Mucosa of rectum (tissue), 2 donors: ENCODE measurements around the gene IYD.

Source experiments
- H3K27ac ChIP-seq, 2 donors: one replicate each; pipeline ENCODE4 v1.7.0; 2013; ENCODE audit warnings: inconsistent platforms in 2 of 2, low read depth in 2 of 2, low read length in 2 of 2
- H3K27me3 ChIP-seq, 2 donors: one replicate each; pipeline ENCODE4 v1.7.0; 2013; ENCODE audit warnings: low read length in 2 of 2; ENCODE audit not compliant: control insufficient read depth in 2 of 2, insufficient read depth in 2 of 2
- H3K36me3 ChIP-seq, 2 donors: one replicate each; pipeline ENCODE4 v1.7.0; 2013; ENCODE audit warnings: low read length in 2 of 2; ENCODE audit not compliant: control insufficient read depth in 2 of 2, insufficient read depth in 2 of 2
- H3K4me1 ChIP-seq, 2 donors: one replicate each; pipeline ENCODE4 v1.7.0; 2013; ENCODE audit warnings: low read length in 2 of 2, mild to moderate bottlenecking in 1 of 2; ENCODE audit not compliant: control insufficient read depth in 2 of 2, insufficient read depth in 2 of 2
- H3K4me3 ChIP-seq, 2 donors: one replicate each; pipeline ENCODE4 v1.7.0; 2013; ENCODE audit warnings: low read length in 2 of 2
- H3K9ac ChIP-seq, 2 donors: one replicate each; pipeline ENCODE4 v1.7.0; 2013; ENCODE audit warnings: low read length in 2 of 2, low read depth in 1 of 2, mild to moderate bottlenecking in 1 of 2
- H3K9me3 ChIP-seq, 2 donors: one replicate each; pipeline ENCODE4 v1.7.0; 2013; ENCODE audit warnings: low read length in 2 of 2; ENCODE audit not compliant: control insufficient read depth in 2 of 2
- donor health status: healthy.
- donor health status: Normal muscosa, but diverticular disease.

The IYD gene

GRCh38 chr6:150349546-150349945, 19.3 kb upstream of the IYD start:
- no peak overlapping the region for H3K27ac ChIP-seq
- no peaks in the 10 kb centered on the region for H3K9me3 ChIP-seq

DNA sequence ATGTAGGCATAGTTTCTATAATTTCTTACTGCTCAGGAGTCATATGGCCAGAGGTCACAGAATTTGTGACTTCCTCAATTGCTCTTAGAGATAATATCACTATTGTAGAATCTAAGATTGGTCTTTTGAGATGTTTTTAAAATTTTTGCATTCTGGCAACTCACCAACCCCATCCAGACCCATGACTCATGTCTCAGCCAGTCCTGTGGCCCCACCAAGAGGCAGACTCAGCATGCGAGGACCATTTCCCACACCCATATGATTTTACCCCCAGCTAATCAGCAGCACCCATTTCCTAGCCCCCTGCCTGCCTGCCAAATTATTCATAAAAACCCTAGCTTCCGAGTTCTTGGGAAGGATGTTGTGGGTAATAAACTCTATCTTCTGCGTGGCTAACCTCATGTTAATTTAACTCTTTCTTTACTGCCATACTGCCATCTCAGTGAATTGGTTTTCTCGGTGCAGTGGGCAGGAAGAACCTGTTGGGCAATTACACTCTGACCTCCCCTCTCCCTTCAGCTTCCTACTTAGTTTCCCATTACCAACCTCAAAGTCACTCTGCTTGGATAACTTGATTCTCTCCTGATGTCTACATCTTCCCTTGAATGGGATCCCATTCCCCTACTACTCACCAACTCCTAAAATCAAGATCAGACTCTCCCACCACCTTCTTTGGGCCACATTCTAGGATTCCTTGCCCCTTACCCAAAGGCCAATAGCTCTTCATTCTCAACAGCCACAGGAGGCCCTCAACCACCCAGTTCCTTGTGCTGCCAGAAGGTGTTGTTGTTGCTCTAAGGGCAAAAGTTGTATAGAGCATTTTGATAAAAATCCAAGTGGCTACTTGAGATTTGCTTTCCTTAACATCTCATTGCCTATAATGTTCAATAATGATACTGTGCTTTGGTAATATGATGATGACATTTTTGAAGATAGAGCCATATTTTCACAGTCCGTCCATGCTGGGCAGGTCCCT, 16.2 kb upstream of the IYD start:
- H3K4me1 ChIP-seq: no peaks in the 10 kb centered on the region
- H3K9ac ChIP-seq: no peak overlapping the region
- no peak overlapping the region for H3K27ac ChIP-seq
- H3K4me3 ChIP-seq: no peak overlapping the region
- no peaks in the 10 kb centered on the region for H3K36me3 ChIP-seq
- H3K27me3 ChIP-seq: no peaks in the 10 kb centered on the region
- H3K9me3 ChIP-seq: no peaks in the 10 kb centered on the region

More at GRCh38 chr6:150349546-150349945, 19.3 kb upstream of the IYD start:
- H3K27me3 ChIP-seq: no peaks in the 10 kb centered on the region
- H3K4me3 ChIP-seq: no peak overlapping the region
- no peaks in the 10 kb centered on the region for H3K4me1 ChIP-seq
- H3K36me3 ChIP-seq: no peaks in the 10 kb centered on the region
- no peak overlapping the region for H3K9ac ChIP-seq

DNA sequence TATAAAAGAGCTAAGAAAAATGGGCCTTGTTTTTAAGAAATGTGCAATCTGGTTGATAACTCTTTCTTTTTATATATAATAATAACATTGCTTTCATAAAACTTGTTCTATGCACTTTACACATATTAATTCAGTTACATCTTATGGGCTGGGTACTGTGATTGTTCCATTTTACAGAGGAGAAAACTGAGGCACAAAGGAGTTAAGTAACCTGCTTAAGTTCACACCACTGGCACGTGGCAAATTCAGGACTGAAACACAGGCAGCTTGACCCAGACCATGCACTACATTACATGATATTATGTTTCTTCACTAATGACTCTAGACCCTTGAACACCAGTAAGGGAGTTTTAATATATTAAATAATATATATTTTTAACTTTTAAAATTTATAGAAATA, 15.4 kb upstream of the IYD start:
- Histone ChIP-seq H3K4me1 (no peaks in the 10 kb centered on the region), H3K9me3 (no peaks in the 10 kb centered on the region), H3K36me3 (no peaks in the 10 kb centered on the region), H3K9ac (no peak overlapping the region), H3K27ac (no peak overlapping the region), H3K27me3 (no peaks in the 10 kb centered on the region), H3K4me3 (no peak overlapping the region)

DNA sequence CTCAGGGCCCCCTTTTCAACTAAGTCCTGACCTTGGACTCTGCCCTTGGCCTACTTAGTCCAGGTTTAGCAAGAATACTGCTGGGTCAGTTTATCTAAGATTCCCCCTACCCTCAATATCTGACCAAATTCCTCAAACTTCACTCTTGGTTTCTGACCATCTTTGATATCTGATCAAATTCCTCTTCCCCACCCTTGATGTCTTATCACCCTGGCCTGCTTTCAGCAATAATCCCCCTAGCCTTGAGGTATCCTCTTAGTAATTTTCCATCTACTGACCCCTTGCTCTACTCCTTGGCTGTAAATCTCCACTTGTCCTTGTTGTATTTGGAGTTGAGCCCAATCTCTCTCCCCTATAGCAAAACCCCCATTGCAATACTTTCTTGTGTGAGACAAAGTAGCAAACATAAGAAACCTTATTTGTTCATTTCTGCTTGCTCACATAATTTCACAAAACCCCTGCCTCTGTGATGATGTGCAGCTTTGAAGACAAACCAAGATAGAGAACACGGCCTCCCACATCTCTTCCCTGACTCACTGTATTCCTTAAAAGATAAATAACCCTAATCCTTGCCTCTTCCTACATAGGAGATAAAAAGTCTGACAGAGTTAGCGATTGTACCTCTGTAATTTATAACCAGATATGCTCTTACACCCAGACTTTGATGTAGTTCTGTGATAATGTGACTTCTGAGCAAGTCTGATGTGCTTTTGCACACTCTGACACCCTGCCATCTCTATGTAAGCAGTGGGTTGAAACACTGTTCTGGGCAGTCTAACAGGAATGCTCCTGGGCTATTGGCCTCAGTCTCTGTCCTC, 13.8 kb upstream of the IYD start:
- H3K9me3 ChIP-seq: no peaks in the 10 kb centered on the region
- no peaks in the 10 kb centered on the region for H3K36me3 ChIP-seq
- H3K9ac ChIP-seq: no peak overlapping the region
- H3K27ac ChIP-seq: no peak overlapping the region
- no peaks in the 10 kb centered on the region for H3K4me1 ChIP-seq
- H3K27me3 ChIP-seq: no peaks in the 10 kb centered on the region
- H3K4me3 ChIP-seq: no peak overlapping the region

DNA sequence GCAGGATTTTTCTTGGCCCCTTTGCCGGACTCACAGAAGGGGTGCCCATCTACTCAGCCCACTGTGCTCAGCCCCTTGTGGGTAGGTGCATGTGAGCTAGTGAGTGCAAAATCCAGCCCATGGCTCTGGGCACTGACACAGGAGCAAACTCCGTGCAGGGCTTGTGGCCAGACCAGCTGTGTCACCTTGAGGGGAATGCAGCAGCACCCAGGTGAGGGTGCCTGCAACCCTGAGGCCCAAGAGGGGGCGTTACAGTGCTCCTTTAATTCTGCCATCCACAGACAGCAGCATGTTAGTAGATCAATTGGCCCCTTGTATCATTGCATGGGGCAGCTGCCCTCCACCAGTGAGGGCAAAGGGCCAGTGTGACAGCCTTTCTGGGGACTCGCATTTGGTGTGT, 12.9 kb upstream of the IYD start:
- no peaks in the 10 kb centered on the region for H3K36me3 ChIP-seq
- H3K9me3 ChIP-seq: no peaks in the 10 kb centered on the region
- H3K27ac ChIP-seq: no peak overlapping the region
- H3K4me3 ChIP-seq: no peak overlapping the region
- no peaks in the 10 kb centered on the region for H3K4me1 ChIP-seq
- no peaks in the 10 kb centered on the region for H3K27me3 ChIP-seq
- no peak overlapping the region for H3K9ac ChIP-seq

- H3K9me3 ChIP-seq: no peaks in the 10 kb centered on the region
- no peak overlapping the region for H3K4me3 ChIP-seq
- no peak overlapping the region for H3K27ac ChIP-seq
- H3K4me1 ChIP-seq: no peaks in the 10 kb centered on the region
- no peaks in the 10 kb centered on the region for H3K27me3 ChIP-seq
- no peaks in the 10 kb centered on the region for H3K36me3 ChIP-seq
- no peak overlapping the region for H3K9ac ChIP-seq
Observed at GRCh38 chr6:150361876-150362275, 6.9 kb upstream of the IYD start.

- H3K36me3 ChIP-seq: no peaks in the 10 kb centered on the region
- no peak overlapping the region for H3K9ac ChIP-seq
- no peak overlapping the region for H3K27ac ChIP-seq
- H3K4me3 ChIP-seq: no peak overlapping the region
- no peaks in the 10 kb centered on the region for H3K9me3 ChIP-seq
- H3K4me1 ChIP-seq: no peaks in the 10 kb centered on the region
- no peaks in the 10 kb centered on the region for H3K27me3 ChIP-seq
Observed at GRCh38 chr6:150363733-150364132, 5.1 kb upstream of the IYD start.

DNA sequence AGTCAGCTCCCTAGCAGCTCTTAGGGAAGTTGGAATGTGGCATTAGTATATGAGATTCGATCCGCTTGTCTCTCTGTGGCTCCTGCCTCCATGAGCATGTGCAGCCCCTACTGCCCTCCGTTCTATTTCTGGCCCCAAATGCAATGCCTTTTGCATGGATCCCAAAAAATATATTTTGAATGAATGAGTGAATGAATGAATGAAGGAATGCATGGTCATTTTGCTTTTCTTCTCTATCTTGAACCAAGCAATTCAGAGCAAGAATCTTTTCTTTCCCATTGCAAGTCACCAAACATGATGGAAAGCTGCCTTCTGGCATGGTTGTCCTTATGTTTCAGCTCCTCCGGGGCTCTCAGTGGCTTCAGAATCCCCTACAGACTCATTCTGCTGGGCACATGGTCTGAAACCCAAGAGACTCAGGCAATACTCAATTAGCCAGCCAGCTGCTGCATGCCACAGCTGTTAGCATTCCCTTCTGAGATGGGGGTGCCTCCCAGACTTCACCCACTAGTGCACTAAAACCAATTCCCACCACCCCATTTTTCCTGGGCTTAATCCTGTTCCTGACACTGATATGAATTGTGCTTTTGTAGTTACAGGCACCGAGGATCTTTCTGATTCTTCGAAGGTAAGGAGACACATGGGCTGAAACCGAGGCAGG, 2.6 kb upstream of the IYD start:
- no peak overlapping the region for H3K9ac ChIP-seq
- H3K4me1 ChIP-seq: peaks cover 0 to 9% of the 10 kb centered on the region in 2 donors
- no peak overlapping the region for H3K27ac ChIP-seq
- H3K36me3 ChIP-seq: no peaks in the 10 kb centered on the region
- no peak overlapping the region for H3K4me3 ChIP-seq
- peaks cover 0 to 2% of the 10 kb centered on the region in 2 donors for H3K9me3 ChIP-seq
- no peaks in the 10 kb centered on the region for H3K27me3 ChIP-seq

DNA sequence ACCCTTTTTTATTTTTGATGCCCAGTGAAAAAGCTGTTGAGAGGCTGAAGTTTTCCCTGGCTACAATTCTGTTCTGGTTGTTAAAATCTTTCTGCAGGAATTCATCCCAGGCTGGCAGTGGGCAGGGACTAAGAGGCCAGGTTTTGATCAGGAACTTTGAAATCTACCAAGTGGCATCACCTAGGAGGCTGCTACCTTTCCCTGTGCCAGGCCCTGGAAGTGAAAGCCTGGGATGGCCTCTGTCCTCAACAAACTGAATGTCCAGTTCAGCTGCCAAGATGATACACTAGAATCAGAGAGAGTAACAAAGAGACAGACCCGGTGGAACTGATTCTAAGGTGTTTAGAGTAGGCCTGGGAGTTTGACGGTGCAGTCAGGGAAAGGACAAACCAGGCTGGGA, 596 bp downstream of the IYD start:
- Histone ChIP-seq H3K9me3 (peaks cover 0 to 2% of the 10 kb centered on the region in 2 donors), H3K27me3 (no peaks in the 10 kb centered on the region), H3K9ac (peak overlapping the region in 1 of 2 donors; percentile 6), H3K27ac (peak overlapping the region; percentile 85), H3K4me3 (peak overlapping the region; percentile 42 to 63), H3K4me1 (peaks cover 0 to 9% of the 10 kb centered on the region in 2 donors), H3K36me3 (no peaks in the 10 kb centered on the region)
